ENCODE data around the gene WDR20.
"Not testable (repeated sequence)": the region's sequence is repeated elsewhere in the genome, so short reads cannot be mapped to it uniquely, and the experiment has no call there.

Gene WDR20

GRCh38 chr14:102171173-102172020 lies 31.7 kb downstream of the WDR20 start:
- DNase-seq (ENCODE audit: low spot score): no peak

- DNase-seq (ENCODE audit: low spot score): not testable (repeated sequence)
Measured at GRCh38 chr14:102172021-102172272, 32.2 kb downstream of the WDR20 start.

GRCh38 chr14:102172721-102173120 lies 33.0 kb downstream of the WDR20 start:
- DNase-seq (ENCODE audit: low spot score): not testable (repeated sequence)

- no peak for DNase-seq (ENCODE audit: low spot score)
Measured at GRCh38 chr14:102177161-102177560, 37.5 kb downstream of the WDR20 start.

GRCh38 chr14:102178806-102179205 lies 39.1 kb downstream of the WDR20 start:
- no peak for DNase-seq (ENCODE audit: low spot score)

- DNase-seq (ENCODE audit: low spot score): no peak
Measured at GRCh38 chr14:102180248-102180998, 40.7 kb downstream of the WDR20 start.

GRCh38 chr14:102181187-102181586 lies 41.5 kb downstream of the WDR20 start:
- no peak for DNase-seq (ENCODE audit: low spot score)

GRCh38 chr14:102182190-102182589 lies 42.5 kb downstream of the WDR20 start:
- DNase-seq (ENCODE audit: low spot score): no peak

- DNase-seq (ENCODE audit: low spot score): no peak
Measured at GRCh38 chr14:102182936-102183619, 43.4 kb downstream of the WDR20 start.

- DNase-seq (ENCODE audit: low spot score): no peak
Measured at GRCh38 chr14:102183886-102184285, 44.2 kb downstream of the WDR20 start.

- DNase-seq (ENCODE audit: low spot score): no peak
Measured at GRCh38 chr14:102184316-102185035, 44.8 kb downstream of the WDR20 start.

- no peak for DNase-seq (ENCODE audit: low spot score)
Measured at GRCh38 chr14:102185360-102185759, 45.7 kb downstream of the WDR20 start.

- no peak for DNase-seq (ENCODE audit: low spot score)
Measured at GRCh38 chr14:102187044-102187443, 47.3 kb downstream of the WDR20 start.

GRCh38 chr14:102187568-102188001 lies 47.9 kb downstream of the WDR20 start:
- DNase-seq (ENCODE audit: low spot score): no peak

GRCh38 chr14:102188187-102188586 lies 48.5 kb downstream of the WDR20 start:
- DNase-seq (ENCODE audit: low spot score): no peak

- no peak for DNase-seq (ENCODE audit: low spot score)
Measured at GRCh38 chr14:102189874-102190273, 50.2 kb downstream of the WDR20 start.

- DNase-seq (ENCODE audit: low spot score): no peak
Measured at GRCh38 chr14:102192840-102193502, 53.3 kb downstream of the WDR20 start.

GRCh38 chr14:102194856-102195255 lies 55.2 kb downstream of the WDR20 start:
- DNase-seq (ENCODE audit: low spot score): no peak

GRCh38 chr14:102195446-102195845 lies 55.7 kb downstream of the WDR20 start:
- DNase-seq (ENCODE audit: low spot score): no peak

GRCh38 chr14:102196039-102196901 lies 56.6 kb downstream of the WDR20 start:
- no peak for DNase-seq (ENCODE audit: low spot score)

Measured in SK-N-DZ (cell line).